ENCODE results near the gene ERCC6L.
"Not testable (repeated sequence)": the region's sequence is repeated elsewhere in the genome, so short reads cannot be mapped to it uniquely, and the experiment has no call there.

ERCC6L gene

GRCh38 chrX:72176981-72177380, 61.8 kb downstream of the ERCC6L start:
- H3K4me3 ChIP-seq (ENCODE audit: low read depth, low read length) = no peak overlapping the region
- DNase-seq (ENCODE audit: low read depth) = no peak
- no peak for TF ChIP-seq CTCF (IDR thresholded peaks at IDR 0.05; ENCODE audit: low read depth, low read length, missing control alignments)

DNA sequence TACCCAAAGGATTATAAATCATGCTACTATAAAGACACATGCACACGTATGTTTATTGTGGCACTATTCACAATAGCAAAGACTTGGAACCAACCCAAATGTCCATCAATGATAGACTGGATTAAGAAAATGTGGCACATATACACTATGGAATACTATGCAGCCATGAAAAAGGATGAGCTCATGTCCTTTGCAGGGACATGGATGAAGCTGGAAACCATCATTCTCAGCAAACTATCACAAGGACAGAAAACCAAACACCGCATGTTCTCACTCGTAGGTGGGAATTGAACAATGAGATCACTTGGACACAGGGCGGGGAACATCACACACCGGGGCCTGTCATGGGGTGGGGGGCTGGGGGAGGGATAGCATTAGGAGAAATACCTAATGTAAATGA, 62.5 kb downstream of the ERCC6L start:
- not testable (repeated sequence) for H3K4me3 ChIP-seq (ENCODE audit: low read depth, low read length); DNase-seq (ENCODE audit: low read depth)

DNA sequence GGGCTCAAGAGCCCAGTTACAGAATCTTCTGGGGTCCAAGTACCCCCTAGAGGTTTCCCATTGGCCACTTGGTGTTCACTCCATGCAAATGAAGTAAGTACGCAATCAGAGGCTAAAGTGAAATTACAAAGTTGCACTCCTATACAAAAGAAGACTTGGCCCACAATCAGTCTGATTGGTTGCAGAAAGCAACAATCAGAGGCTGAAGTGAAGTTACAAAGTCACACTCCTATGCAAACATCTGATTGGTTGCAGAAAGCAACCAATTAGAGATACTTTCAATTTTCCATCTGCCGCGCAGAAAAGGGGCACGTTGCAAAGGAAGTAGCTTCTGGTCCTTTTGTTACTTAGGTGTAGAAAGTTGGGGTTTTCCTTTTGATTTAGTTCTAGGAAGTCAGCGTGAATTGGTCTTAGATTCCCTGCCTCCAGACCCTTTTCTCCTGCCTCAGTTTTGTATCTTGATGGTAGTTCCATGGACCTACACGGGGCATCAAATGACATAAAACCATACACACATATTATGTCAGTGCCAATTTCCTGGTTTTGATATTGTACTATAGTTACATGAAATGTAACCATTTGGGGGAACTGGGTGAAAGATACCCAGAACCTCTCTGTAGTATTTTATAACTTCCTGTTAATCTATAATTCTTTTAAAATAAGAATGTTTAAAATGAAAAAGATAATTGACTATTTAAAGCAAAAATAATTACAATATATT, 69.7 kb downstream of the ERCC6L start:
- DNase-seq (ENCODE audit: low read depth) = no peak
- TF ChIP-seq CTCF (IDR thresholded peaks at IDR 0.05; ENCODE audit: low read depth, low read length, missing control alignments) = no peak
- H3K4me3 ChIP-seq (ENCODE audit: low read depth, low read length) = no peak overlapping the region

DNA sequence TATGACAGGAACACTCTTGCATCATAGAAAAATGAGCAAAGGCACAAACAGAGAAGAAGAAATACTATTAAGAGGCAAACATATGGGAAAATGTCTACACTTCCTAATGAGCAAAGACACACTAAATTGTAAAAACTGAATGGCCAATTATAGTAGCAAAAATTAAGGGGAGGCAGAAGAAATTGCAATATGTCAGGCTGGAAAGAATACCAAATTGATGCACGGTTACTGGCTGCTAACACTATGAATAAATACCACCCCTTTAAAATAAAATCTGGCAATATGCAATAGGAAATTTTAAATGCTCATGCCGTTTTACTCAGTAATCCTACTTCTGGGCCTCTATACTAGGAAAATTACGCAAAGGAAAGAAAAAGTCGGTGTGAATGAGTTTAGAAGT, 73.3 kb downstream of the ERCC6L start:
- no peak for DNase-seq (ENCODE audit: low read depth)
- H3K4me3 ChIP-seq (ENCODE audit: low read depth, low read length) = no peak overlapping the region
- no peak for TF ChIP-seq CTCF (IDR thresholded peaks at IDR 0.05; ENCODE audit: low read depth, low read length, missing control alignments)

DNA sequence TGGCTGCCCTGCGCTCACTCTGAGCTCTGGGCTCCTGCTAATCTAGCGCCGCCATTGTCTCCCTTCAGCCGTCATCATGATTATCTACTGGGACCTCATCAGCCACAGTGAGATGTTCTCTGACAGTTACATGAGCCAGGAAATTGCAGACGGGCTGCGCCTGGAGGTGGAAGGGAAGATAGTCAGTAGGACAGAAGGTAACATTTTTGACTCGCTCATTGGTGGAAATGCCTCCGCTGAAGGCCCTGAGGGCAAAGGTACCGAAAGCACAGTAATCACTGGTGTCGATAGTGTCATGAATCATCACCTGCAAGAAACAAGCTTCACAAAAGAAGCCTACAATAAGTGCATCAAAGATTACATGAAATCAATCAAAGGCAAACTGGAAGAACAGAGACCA, 79.1 kb downstream of the ERCC6L start:
- H3K4me3 ChIP-seq (ENCODE audit: low read depth, low read length) = no peak overlapping the region
- DNase-seq (ENCODE audit: low read depth) = no peak
- no peak for TF ChIP-seq CTCF (IDR thresholded peaks at IDR 0.05; ENCODE audit: low read depth, low read length, missing control alignments)

DNA sequence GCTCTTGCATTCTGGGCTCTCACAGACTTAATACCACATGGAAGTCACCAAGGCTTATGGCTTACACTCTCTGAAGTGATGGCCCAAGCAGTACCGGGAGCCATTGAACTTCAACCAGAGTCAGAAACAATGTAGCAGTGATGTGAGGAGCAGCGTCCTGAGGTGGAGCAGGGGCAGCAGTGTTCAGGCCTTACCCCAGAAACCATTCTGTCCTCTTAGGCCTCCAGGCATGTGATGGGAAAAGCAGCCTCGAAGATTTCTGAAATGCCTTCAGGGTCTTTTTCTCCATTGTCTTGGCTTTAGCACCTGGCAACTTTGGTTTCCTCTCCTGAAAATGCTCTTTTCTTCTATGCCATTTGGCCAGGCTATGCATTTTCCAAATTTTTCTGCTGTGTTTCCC, 80.1 kb downstream of the ERCC6L start:
- DNase-seq (ENCODE audit: low read depth) = no peak
- no peak for TF ChIP-seq CTCF (IDR thresholded peaks at IDR 0.05; ENCODE audit: low read depth, low read length, missing control alignments)
- no peak overlapping the region for H3K4me3 ChIP-seq (ENCODE audit: low read depth, low read length)
